GM23338 (cell line): Measurements from ENCODE around the gene CLDN3. TPM values are rescaled to one million over a fixed set of nuclear protein-coding genes. Genes with fewer than 3 reads are reported as not detected.
A peak's percentile ranks its signal among the peaks of the same experiment; 100 is the strongest.

ENCODE experiments used
- ATAC-seq: fragments of 200-7000 bp; cut with Tn5 transposase; 3 replicates; pipeline ENCODE4 v1.9.1; 2020
- DNase-seq: peaks from one replicate; pipeline ENCODE4 v3.0.0-alpha.2; 2015; ENCODE audit warnings: low spot score
- H2AFZ ChIP-seq: fragments of 200-600 bp; sonication (generic); 2 replicates; pipeline ENCODE4 v1.8.0; 2016; ENCODE audit warnings: antibody characterized with exemption, mild to moderate bottlenecking, moderate library complexity
- H3F3A ChIP-seq: fragments of 200-600 bp; sonication (generic); replicated peaks from 2 replicates; pipeline ENCODE4 v1.8.0; 2017; ENCODE audit warnings: antibody characterized with exemption, mixed run types, low read depth
- H3K27ac ChIP-seq: fragments of 200-600 bp; sonication (generic); 2 replicates; pipeline ENCODE4 v1.6.1; 2016; ENCODE audit warnings: low read depth
- H3K27me3 ChIP-seq: fragments of 200-600 bp; sonication (generic); 2 replicates; pipeline ENCODE4 v1.8.0; 2016; ENCODE audit warnings: mild to moderate bottlenecking, mixed run types, moderate library complexity; ENCODE audit not compliant: insufficient read depth
- H3K36me3 ChIP-seq: fragments of 200-600 bp; sonication (generic); 2 replicates; pipeline ENCODE4 v1.8.0; 2016; ENCODE audit warnings: mild to moderate bottlenecking; ENCODE audit not compliant: insufficient read depth
- H3K4me1 ChIP-seq: fragments of 200-600 bp; sonication (generic); 2 replicates; pipeline ENCODE4 v1.8.0; 2016; ENCODE audit warnings: mild to moderate bottlenecking, moderate library complexity; ENCODE audit not compliant: insufficient read depth
- H3K4me2 ChIP-seq: fragments of 200-600 bp; sonication (generic); 2 replicates; pipeline ENCODE4 v1.7.1; 2017; ENCODE audit warnings: mixed run types
- H3K4me3 ChIP-seq: fragments of 200-600 bp; sonication (generic); 2 replicates; pipeline ENCODE4 v1.6.1; 2016; ENCODE audit warnings: mixed run types
- H3K79me2 ChIP-seq: fragments of 200-600 bp; sonication (generic); replicated peaks from 2 replicates; pipeline ENCODE4 v1.8.0; 2017; ENCODE audit warnings: mild to moderate bottlenecking; ENCODE audit not compliant: insufficient read depth
- H3K9me2 ChIP-seq: fragments of 200-600 bp; sonication (generic); 2 replicates; pipeline ENCODE4 v1.8.0; 2017; ENCODE audit not compliant: insufficient read depth
- H4K20me1 ChIP-seq: fragments of 200-600 bp; sonication (generic); replicated peaks from 2 replicates; pipeline ENCODE4 v1.8.0; 2017; ENCODE audit warnings: mild to moderate bottlenecking; ENCODE audit not compliant: insufficient read depth
- H3K27ac Mint-ChIP-seq: 2 replicates; pipeline ENCODE4 v1.8.0; 2020; ENCODE audit warnings: inconsistent platforms, mild to moderate bottlenecking, moderate library complexity, mixed read lengths
- H3K27me3 Mint-ChIP-seq: 3 replicates; pipeline ENCODE4 v1.8.0; 2022; ENCODE audit warnings: low read depth, mild to moderate bottlenecking, moderate library complexity, mixed read lengths, inconsistent platforms; ENCODE audit not compliant: insufficient read depth, poor library complexity
- H3K36me3 Mint-ChIP-seq: 3 replicates; pipeline ENCODE4 v1.8.0; 2021; ENCODE audit warnings: low read depth, mild to moderate bottlenecking, inconsistent platforms, moderate library complexity, mixed read lengths
- H3K4me1 Mint-ChIP-seq: 3 replicates; pipeline ENCODE4 v1.8.0; 2020; ENCODE audit warnings: mild to moderate bottlenecking, inconsistent platforms, mixed read lengths
- H3K4me3 Mint-ChIP-seq: 3 replicates; pipeline ENCODE4 v1.8.0; 2021; ENCODE audit warnings: moderate library complexity, mild to moderate bottlenecking, inconsistent platforms, mixed read lengths
- H3K9me3 Mint-ChIP-seq: 3 replicates; pipeline ENCODE4 v1.8.0; 2020; ENCODE audit warnings: moderate library complexity, mild to moderate bottlenecking, inconsistent platforms, mixed read lengths
- CREB1 ChIP-seq: fragments of 250-450 bp; sonication (Bioruptor Pico); IDR thresholded peaks from 2 replicates; pipeline ENCODE4 v1.5.0; 2020; ENCODE audit warnings: low read depth, mild to moderate bottlenecking, moderate library complexity
- EZH2 ChIP-seq: fragments of 200-600 bp; sonication (generic); IDR thresholded peaks from one replicate; pipeline ENCODE4 v1.8.0; 2017; ENCODE audit warnings: antibody characterized with exemption, mild to moderate bottlenecking, low read depth; ENCODE audit not compliant: unreplicated experiment
- EZH2phosphoT487 ChIP-seq: fragments of 200-600 bp; sonication (generic); IDR thresholded peaks from one replicate; pipeline ENCODE4 v1.8.1; 2018; ENCODE audit warnings: antibody characterized with exemption; ENCODE audit not compliant: unreplicated experiment
- POLR2AphosphoS5 ChIP-seq: IDR thresholded peaks from 2 replicates; pipeline ENCODE4 v1.6.1; 2016; ENCODE audit warnings: antibody characterized with exemption, low read depth
- STAT1 ChIP-seq: IDR thresholded peaks from one replicate; pipeline ENCODE4 v1.6.1; 2016; ENCODE audit warnings: antibody characterized with exemption; ENCODE audit not compliant: unreplicated experiment
- ZNF114 ChIP-seq: fragments of 250-450 bp; sonication (Bioruptor Pico); IDR thresholded peaks from 2 replicates; pipeline ENCODE4 v1.5.0; 2020; ENCODE audit warnings: mild to moderate bottlenecking, moderate library complexity
- ZNF331 ChIP-seq: fragments of 250-450 bp; sonication (Bioruptor Pico); IDR thresholded peaks from 2 replicates; pipeline ENCODE4 v1.5.0; 2020; ENCODE audit warnings: low read depth, mild to moderate bottlenecking, moderate library complexity
- polyA plus RNA-seq: library from polyadenylated mRNA; unstranded; fragments of >200 nt; fragmentation: Nextera tagmentation; extraction: Ambion mirVana; gene quantifications from 2 replicates; pipeline ENCODE4 v1.2.1, GENCODE V29; 2016
- total RNA-seq: library from RNA; depleted of rRNA; stranded (reverse); fragments of >200 nt; shearing (Covaris generic); gene quantifications from 2 replicates; pipeline ENCODE4 v1.2.3, GENCODE V29; 2014
- TF ChIP-seq, protein P1 (sequence below): IDR thresholded peaks from one replicate; pipeline ENCODE4 v1.6.1; 2018; ENCODE audit warnings: antibody characterized with exemption; ENCODE audit not compliant: unreplicated experiment
- TF ChIP-seq, protein P2 (sequence below): fragments of 250-450 bp; sonication (Bioruptor Pico); IDR thresholded peaks from 2 replicates; pipeline ENCODE4 v1.5.0; 2020; ENCODE audit warnings: mild to moderate bottlenecking, moderate library complexity

The CLDN3 gene
- total and polyA plus RNA-seq, 2 experiments from 2014 or later = 20.1 to 27.7 TPM

DNA sequence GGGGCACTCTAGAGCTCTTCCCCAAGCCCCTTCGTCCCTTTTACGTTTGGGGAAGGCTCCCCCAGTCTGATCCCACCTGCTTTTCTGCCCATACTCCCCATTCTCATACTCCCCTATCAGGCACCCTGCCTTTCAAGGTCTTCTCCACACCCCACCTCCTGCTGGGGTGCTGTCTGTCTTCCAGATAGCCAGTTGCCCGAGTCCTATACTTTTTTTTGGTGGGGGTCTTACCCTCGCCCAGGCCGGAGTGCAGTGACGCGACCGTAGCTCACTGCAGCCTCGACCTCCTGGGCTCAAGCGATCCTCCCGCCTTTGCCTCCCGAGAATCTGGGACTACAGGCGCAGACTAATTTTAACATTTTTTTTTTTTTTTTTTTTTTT is 30.7 kb downstream of the CLDN3 start (continued):
- no peak for TF ChIP-seq EZH2phosphoT487
- TF ChIP-seq CREB1 (CRISPR knock-in tag) = no peak
- TF ChIP-seq ZNF331 (CRISPR knock-in tag) = no peak
- no peak for TF ChIP-seq ZNF114
- no peak for TF ChIP-seq EZH2

DNA sequence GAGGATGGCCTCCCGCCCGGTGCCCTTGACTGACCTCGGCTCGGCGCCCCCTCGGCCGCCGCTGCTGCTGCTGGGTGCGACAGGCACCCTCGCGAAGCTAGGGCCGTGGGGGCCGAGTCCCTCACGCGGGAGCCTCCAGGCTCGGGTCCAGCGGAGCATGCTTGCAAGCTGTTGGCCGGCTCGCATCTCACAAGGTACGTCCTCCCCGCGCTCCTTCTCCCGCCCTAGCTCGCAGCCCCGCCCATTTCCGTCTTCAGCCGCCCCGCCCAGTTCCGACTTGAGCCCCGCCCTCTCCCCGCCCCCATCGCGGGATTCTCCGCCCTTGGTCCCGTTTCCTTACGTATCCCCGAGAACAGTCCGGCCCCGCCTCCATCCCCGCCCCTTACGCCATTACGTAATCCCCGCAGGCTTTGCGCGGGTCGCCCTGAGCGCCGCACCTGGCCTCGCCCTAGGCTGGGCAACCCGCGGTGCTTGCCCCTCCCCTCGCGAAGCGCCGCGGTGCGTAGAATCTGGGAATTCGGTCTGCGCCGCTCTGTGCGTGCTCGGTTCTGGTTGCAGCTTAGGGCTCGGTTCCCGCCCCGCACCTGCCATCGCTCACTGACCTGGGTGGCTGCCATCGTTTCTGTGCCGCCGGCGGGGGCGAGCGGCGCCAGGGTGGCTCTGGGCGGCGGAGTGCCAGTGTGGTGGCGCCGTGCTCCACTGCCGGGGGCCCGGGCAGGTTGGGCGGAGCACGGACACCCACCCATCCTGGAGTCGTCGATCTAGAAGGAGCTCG is 31.3 kb downstream of the CLDN3 start, which contains the start of gene ABHD11:
Gene ABHD11 (minus strand): TSS at position 191 of the 775 bp plus-strand sequence. CDS start 32 bp downstream, at position 159.
- peak within 1 kb of the TSS; percentile 98 for H3K4me2 ChIP-seq
- H3K27me3 ChIP-seq = peaks cover 30% of the 10 kb centered on the region
- TF ChIP-seq POLR2AphosphoS5 (peak; percentile 76), CREB1 (CRISPR knock-in tag) (peak; percentile 77), EZH2 (no peak), STAT1 (no peak)
- H3K9me2 ChIP-seq = no peaks in the 10 kb centered on the region
- peaks cover 35% of the 10 kb centered on the region for H3K4me1 Mint-ChIP-seq
- H3K36me3 ChIP-seq = 0 out of 2 replicates have a peak, but pooled peaks cover 3% of the 10 kb centered on the region
- DNase-seq (peak; percentile 97), ATAC-seq (peak; percentile 52)
- peaks cover 33% of the 10 kb centered on the region for H3K27me3 Mint-ChIP-seq
- H3K27ac ChIP-seq = peak within 1 kb of the TSS; percentile 92
- peak within 1 kb of the TSS; percentile 84 for H2AFZ ChIP-seq
- H3K79me2 ChIP-seq = no peaks in the 10 kb centered on the region; the same call in 1 of the 2 replicates
- peaks cover 27% of the 10 kb centered on the region for H3K4me1 ChIP-seq
- H3K4me3 Mint-ChIP-seq = peak within 1 kb of the TSS; percentile 90
- peaks cover 8% of the 10 kb centered on the region for H3F3A ChIP-seq
- H3K36me3 Mint-ChIP-seq = peaks cover 8% of the 10 kb centered on the region
- peak within 1 kb of the TSS; percentile 90 for H3K4me3 ChIP-seq
- peaks cover 13% of the 10 kb centered on the region for H4K20me1 ChIP-seq
- H3K27ac Mint-ChIP-seq = peak within 1 kb of the TSS; percentile 95
- no peaks in the 10 kb centered on the region for H3K9me3 Mint-ChIP-seq

DNA sequence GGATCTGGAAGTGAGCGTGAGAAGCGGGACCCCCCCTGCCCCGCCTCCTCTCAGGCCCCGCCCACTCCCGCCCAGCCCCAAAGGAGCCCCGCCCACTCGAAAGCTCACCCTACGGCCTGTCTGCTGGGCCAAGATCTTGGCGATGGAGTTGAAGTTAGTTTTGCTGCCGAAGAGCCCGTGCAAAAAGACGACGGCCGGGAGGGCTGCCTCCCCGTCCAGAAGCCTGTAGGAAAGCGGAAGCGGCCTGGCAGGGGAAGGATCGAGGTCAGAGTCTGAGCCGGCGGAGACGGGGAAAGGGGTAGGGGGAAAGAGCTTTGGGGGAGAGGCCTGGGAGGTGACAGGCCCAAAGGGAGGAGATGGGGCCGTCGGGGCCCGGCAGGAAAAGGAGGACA is 31.9 kb downstream of the CLDN3 start:
- H3K27ac ChIP-seq = peak overlapping the region; percentile 92
- DNase-seq = peak; percentile 78
- peaks cover 21% of the 10 kb centered on the region for H3K4me1 ChIP-seq
- H3K4me2 ChIP-seq = peak overlapping the region; percentile 98
- peaks cover 8% of the 10 kb centered on the region for H3F3A ChIP-seq
- H3K4me1 Mint-ChIP-seq = peaks cover 30% of the 10 kb centered on the region
- 0 out of 2 replicates have a peak, but pooled peaks cover 3% of the 10 kb centered on the region for H3K36me3 ChIP-seq
- H3K9me3 Mint-ChIP-seq = no peaks in the 10 kb centered on the region
- TF ChIP-seq, protein P1, sequence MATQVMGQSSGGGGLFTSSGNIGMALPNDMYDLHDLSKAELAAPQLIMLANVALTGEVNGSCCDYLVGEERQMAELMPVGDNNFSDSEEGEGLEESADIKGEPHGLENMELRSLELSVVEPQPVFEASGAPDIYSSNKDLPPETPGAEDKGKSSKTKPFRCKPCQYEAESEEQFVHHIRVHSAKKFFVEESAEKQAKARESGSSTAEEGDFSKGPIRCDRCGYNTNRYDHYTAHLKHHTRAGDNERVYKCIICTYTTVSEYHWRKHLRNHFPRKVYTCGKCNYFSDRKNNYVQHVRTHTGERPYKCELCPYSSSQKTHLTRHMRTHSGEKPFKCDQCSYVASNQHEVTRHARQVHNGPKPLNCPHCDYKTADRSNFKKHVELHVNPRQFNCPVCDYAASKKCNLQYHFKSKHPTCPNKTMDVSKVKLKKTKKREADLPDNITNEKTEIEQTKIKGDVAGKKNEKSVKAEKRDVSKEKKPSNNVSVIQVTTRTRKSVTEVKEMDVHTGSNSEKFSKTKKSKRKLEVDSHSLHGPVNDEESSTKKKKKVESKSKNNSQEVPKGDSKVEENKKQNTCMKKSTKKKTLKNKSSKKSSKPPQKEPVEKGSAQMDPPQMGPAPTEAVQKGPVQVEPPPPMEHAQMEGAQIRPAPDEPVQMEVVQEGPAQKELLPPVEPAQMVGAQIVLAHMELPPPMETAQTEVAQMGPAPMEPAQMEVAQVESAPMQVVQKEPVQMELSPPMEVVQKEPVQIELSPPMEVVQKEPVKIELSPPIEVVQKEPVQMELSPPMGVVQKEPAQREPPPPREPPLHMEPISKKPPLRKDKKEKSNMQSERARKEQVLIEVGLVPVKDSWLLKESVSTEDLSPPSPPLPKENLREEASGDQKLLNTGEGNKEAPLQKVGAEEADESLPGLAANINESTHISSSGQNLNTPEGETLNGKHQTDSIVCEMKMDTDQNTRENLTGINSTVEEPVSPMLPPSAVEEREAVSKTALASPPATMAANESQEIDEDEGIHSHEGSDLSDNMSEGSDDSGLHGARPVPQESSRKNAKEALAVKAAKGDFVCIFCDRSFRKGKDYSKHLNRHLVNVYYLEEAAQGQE = no peak
- TF ChIP-seq, protein P2, sequence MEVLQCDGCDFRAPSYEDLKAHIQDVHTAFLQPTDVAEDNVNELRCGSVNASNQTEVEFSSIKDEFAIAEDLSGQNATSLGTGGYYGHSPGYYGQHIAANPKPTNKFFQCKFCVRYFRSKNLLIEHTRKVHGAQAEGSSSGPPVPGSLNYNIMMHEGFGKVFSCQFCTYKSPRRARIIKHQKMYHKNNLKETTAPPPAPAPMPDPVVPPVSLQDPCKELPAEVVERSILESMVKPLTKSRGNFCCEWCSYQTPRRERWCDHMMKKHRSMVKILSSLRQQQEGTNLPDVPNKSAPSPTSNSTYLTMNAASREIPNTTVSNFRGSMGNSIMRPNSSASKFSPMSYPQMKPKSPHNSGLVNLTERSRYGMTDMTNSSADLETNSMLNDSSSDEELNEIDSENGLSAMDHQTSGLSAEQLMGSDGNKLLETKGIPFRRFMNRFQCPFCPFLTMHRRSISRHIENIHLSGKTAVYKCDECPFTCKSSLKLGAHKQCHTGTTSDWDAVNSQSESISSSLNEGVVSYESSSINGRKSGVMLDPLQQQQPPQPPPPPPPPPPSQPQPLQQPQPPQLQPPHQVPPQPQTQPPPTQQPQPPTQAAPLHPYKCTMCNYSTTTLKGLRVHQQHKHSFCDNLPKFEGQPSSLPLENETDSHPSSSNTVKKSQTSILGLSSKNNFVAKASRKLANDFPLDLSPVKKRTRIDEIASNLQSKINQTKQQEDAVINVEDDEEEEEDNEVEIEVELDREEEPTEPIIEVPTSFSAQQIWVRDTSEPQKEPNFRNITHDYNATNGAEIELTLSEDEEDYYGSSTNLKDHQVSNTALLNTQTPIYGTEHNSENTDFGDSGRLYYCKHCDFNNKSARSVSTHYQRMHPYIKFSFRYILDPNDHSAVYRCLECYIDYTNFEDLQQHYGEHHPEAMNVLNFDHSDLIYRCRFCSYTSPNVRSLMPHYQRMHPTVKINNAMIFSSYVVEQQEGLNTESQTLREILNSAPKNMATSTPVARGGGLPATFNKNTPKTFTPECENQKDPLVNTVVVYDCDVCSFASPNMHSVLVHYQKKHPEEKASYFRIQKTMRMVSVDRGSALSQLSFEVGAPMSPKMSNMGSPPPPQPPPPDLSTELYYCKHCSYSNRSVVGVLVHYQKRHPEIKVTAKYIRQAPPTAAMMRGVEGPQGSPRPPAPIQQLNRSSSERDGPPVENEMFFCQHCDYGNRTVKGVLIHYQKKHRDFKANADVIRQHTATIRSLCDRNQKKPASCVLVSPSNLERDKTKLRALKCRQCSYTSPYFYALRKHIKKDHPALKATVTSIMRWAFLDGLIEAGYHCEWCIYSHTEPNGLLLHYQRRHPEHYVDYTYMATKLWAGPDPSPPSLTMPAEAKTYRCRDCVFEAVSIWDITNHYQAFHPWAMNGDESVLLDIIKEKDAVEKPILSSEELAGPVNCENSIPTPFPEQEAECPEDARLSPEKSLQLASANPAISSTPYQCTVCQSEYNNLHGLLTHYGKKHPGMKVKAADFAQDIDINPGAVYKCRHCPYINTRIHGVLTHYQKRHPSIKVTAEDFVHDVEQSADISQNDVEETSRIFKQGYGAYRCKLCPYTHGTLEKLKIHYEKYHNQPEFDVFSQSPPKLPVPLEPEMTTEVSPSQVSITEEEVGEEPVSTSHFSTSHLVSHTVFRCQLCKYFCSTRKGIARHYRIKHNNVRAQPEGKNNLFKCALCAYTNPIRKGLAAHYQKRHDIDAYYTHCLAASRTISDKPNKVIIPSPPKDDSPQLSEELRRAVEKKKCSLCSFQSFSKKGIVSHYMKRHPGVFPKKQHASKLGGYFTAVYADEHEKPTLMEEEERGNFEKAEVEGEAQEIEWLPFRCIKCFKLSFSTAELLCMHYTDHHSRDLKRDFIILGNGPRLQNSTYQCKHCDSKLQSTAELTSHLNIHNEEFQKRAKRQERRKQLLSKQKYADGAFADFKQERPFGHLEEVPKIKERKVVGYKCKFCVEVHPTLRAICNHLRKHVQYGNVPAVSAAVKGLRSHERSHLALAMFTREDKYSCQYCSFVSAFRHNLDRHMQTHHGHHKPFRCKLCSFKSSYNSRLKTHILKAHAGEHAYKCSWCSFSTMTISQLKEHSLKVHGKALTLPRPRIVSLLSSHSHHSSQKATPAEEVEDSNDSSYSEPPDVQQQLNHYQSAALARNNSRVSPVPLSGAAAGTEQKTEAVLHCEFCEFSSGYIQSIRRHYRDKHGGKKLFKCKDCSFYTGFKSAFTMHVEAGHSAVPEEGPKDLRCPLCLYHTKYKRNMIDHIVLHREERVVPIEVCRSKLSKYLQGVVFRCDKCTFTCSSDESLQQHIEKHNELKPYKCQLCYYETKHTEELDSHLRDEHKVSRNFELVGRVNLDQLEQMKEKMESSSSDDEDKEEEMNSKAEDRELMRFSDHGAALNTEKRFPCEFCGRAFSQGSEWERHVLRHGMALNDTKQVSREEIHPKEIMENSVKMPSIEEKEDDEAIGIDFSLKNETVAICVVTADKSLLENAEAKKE = no peak
- TF ChIP-seq EZH2 = no peak
- H3K4me3 ChIP-seq = peak overlapping the region; percentile 90
- H3K9me2 ChIP-seq = no peaks in the 10 kb centered on the region
- peak overlapping the region; percentile 90 for H3K27ac Mint-ChIP-seq
- peak overlapping the region; percentile 90 for H3K4me3 Mint-ChIP-seq
- no peaks in the 10 kb centered on the region; the same call in 1 of the 2 replicates for H3K79me2 ChIP-seq
- H2AFZ ChIP-seq = peak overlapping the region; percentile 43; the same call in 1 of the 2 replicates
- H3K36me3 Mint-ChIP-seq = peaks cover 8% of the 10 kb centered on the region
- H3K27me3 Mint-ChIP-seq = peaks cover 28% of the 10 kb centered on the region
- peaks cover 13% of the 10 kb centered on the region for H4K20me1 ChIP-seq
- peaks cover 26% of the 10 kb centered on the region for H3K27me3 ChIP-seq
- ATAC-seq = peak; percentile 4
